Tibial nerve (tissue), 4 donors: ENCODE results near the gene SHC1. TPM values are rescaled to one million over a fixed set of nuclear protein-coding genes. Genes with fewer than 3 reads are reported as not detected.

Experiments used
- DNase-seq, 2 donors: peaks; one replicate each; pipeline ENCODE4 v3.0.0-alpha.2; 2019; ENCODE audit warnings: low spot score in 2 of 2
- H3K27ac ChIP-seq, 4 donors: fragments of 200-600 bp; sonication (generic) in 3 of 4; one replicate each; pipeline ENCODE4 v1.5.1; 2017 to 2019; ENCODE audit warnings: mild to moderate bottlenecking in 1 of 4
- H3K27me3 ChIP-seq, 2 donors: fragments of 200-600 bp; sonication (generic) in 1 of 2; one replicate each; pipeline versions ENCODE4 v1.5.1 to v1.6.0; 2017 to 2019
- H3K36me3 ChIP-seq, 3 donors: fragments of 200-600 bp; sonication (generic); one replicate each; pipeline ENCODE4 v1.5.1; 2018 to 2019
- H3K4me1 ChIP-seq, 4 donors: fragments of 200-600 bp; sonication (generic) in 3 of 4; one replicate each; pipeline ENCODE4 v1.5.1; 2017 to 2019
- H3K4me3 ChIP-seq, 4 donors: fragments of 200-600 bp; sonication (generic) in 3 of 4; one replicate each; pipeline ENCODE4 v1.5.1; 2017 to 2019; ENCODE audit warnings: mild to moderate bottlenecking in 1 of 4, moderate library complexity in 1 of 4
- H3K9me3 ChIP-seq, 4 donors: fragments of 200-600 bp; sonication (generic) in 3 of 4; one replicate each; pipeline ENCODE4 v1.5.1; 2017 to 2019
- EP300 ChIP-seq, 2 donors: sonication (generic); formaldehyde crosslinking; IDR thresholded peaks; one replicate each; pipeline ENCODE4 v1.6.1; 2017; ENCODE audit warnings: antibody characterized with exemption in 2 of 2, mild to moderate bottlenecking in 1 of 2
- POLR2A ChIP-seq, 2 donors: fragments of 450-650 bp; IDR thresholded peaks; one replicate each; pipeline ENCODE4 v1.6.1; 2017; ENCODE audit warnings: antibody characterized with exemption in 2 of 2, mild to moderate bottlenecking in 2 of 2, moderate library complexity in 2 of 2
- WGBS, 2 donors: methylation state at CpG; one replicate each; pipeline ENCODE4 v1.1.5; 2018; 5-methylcytosine and 5-hydroxymethylcytosine counted together
- total RNA-seq, 4 donors: library from RNA; depleted of rRNA; stranded (reverse); fragments of >200 nt; gene quantifications; one replicate each; pipeline ENCODE4 v1.1.0, GENCODE V29; 2016
- TF ChIP-seq, protein P1 (sequence below), 5 experiments: fragments of 200-600 bp in 3 of 5; fragments of 450-650 bp in 2 of 5; sonication (generic) in 3 of 5; IDR thresholded peaks; one replicate each; pipeline ENCODE4 v1.5.1; 2016 to 2019; ENCODE audit warnings: antibody characterized with exemption in 5 of 5, mild to moderate bottlenecking in 3 of 5, moderate library complexity in 2 of 5

SHC1 gene
- total RNA-seq, 4 donors from 2014 or later, result 82.9 to 168 (median 101) TPM

GRCh38 chr1:155017041-155017945 is 46.7 kb upstream of the SHC1 start:
- Histone ChIP-seq H3K4me3 (peak overlapping the region; percentile 34 to 56 (median 38)), H3K27me3 (no peaks in the 10 kb centered on the region), H3K9me3 (no peaks in the 10 kb centered on the region), H3K36me3 (peaks cover 0 to 24% (median 0%) of the 10 kb centered on the region in 3 donors), H3K4me1 (peaks cover 0 to 64% (median 39%) of the 10 kb centered on the region in 4 donors), H3K27ac (peak overlapping the region; percentile 86 to 99 (median 97))
- TF ChIP-seq POLR2A (IDR thresholded peaks at IDR 0.05), result peak; percentile 36 to 63
- peak; percentile 95 to 98 for TF ChIP-seq EP300 (IDR thresholded peaks at IDR 0.05)
- TF ChIP-seq, protein P1, sequence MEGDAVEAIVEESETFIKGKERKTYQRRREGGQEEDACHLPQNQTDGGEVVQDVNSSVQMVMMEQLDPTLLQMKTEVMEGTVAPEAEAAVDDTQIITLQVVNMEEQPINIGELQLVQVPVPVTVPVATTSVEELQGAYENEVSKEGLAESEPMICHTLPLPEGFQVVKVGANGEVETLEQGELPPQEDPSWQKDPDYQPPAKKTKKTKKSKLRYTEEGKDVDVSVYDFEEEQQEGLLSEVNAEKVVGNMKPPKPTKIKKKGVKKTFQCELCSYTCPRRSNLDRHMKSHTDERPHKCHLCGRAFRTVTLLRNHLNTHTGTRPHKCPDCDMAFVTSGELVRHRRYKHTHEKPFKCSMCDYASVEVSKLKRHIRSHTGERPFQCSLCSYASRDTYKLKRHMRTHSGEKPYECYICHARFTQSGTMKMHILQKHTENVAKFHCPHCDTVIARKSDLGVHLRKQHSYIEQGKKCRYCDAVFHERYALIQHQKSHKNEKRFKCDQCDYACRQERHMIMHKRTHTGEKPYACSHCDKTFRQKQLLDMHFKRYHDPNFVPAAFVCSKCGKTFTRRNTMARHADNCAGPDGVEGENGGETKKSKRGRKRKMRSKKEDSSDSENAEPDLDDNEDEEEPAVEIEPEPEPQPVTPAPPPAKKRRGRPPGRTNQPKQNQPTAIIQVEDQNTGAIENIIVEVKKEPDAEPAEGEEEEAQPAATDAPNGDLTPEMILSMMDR (IDR thresholded peaks at IDR 0.05), result peak; percentile 96 to 100 (median 99)
- 2 to 3% methylated on average over 22 to 33 of the region's 49 CpGs for WGBS, 2 donors
- DNase-seq, result peak; percentile 78 to 88

- TF ChIP-seq POLR2A (IDR thresholded peaks at IDR 0.05) (no peak), EP300 (IDR thresholded peaks at IDR 0.05) (no peak)
- TF ChIP-seq, protein P1 (IDR thresholded peaks at IDR 0.05), result no peak
- Histone ChIP-seq H3K9me3 (no peaks in the 10 kb centered on the region), H3K4me1 (peaks cover 0 to 71% (median 49%) of the 10 kb centered on the region in 4 donors), H3K27me3 (no peaks in the 10 kb centered on the region), H3K36me3 (peaks cover 0 to 24% (median 0%) of the 10 kb centered on the region in 3 donors), H3K27ac (peak overlapping the region; percentile 86 to 99 (median 97)), H3K4me3 (no peak overlapping the region)
- WGBS, 2 donors, result 87 to 88% methylated on average over 25 to 26 of the region's 26 CpGs
- no peak for DNase-seq
Observed at GRCh38 chr1:155016231-155016831, 45.8 kb upstream of the SHC1 start.

GRCh38 chr1:155015527-155016230 is 45.1 kb upstream of the SHC1 start:
- DNase-seq, result no peak
- H3K9me3 ChIP-seq, result no peaks in the 10 kb centered on the region
- 82 to 89% methylated on average over 16 of the region's 16 CpGs for WGBS, 2 donors
- no peaks in the 10 kb centered on the region for H3K27me3 ChIP-seq
- peaks cover 0 to 77% (median 55%) of the 10 kb centered on the region in 4 donors for H3K4me1 ChIP-seq
- H3K27ac ChIP-seq, result peak overlapping the region; percentile 86 to 99 (median 97)
- H3K36me3 ChIP-seq, result peaks cover 0 to 24% (median 0%) of the 10 kb centered on the region in 3 donors
- H3K4me3 ChIP-seq, result no peak overlapping the region
- TF ChIP-seq POLR2A (IDR thresholded peaks at IDR 0.05) (no peak), EP300 (IDR thresholded peaks at IDR 0.05) (no peak)
- TF ChIP-seq, protein P1 (IDR thresholded peaks at IDR 0.05), result no peak

- H3K4me1 ChIP-seq, result peaks cover 0 to 82% (median 62%) of the 10 kb centered on the region in 4 donors
- H3K27ac ChIP-seq, result peak overlapping the region in 2 of 4 donors; percentile 88 to 99
- DNase-seq, result no peak
- H3K27me3 ChIP-seq, result no peaks in the 10 kb centered on the region
- WGBS, 2 donors, result 83 to 88% methylated on average over 17 to 26 of the region's 31 CpGs
- H3K36me3 ChIP-seq, result peaks cover 0 to 24% (median 0%) of the 10 kb centered on the region in 3 donors
- H3K4me3 ChIP-seq, result no peak overlapping the region
- TF ChIP-seq EP300 (IDR thresholded peaks at IDR 0.05) (no peak), POLR2A (IDR thresholded peaks at IDR 0.05) (no peak)
- TF ChIP-seq, protein P1 (IDR thresholded peaks at IDR 0.05), result no peak
- no peaks in the 10 kb centered on the region for H3K9me3 ChIP-seq
Observed at GRCh38 chr1:155014709-155015508, 44.4 kb upstream of the SHC1 start.
